ENCODE measurements around the gene FAM111B. TPM values are rescaled to one million over a fixed set of nuclear protein-coding genes. Genes with fewer than 3 reads are reported as not detected.

The FAM111B gene
- total and polyA plus RNA-seq, 2 of the 4 experiments (the other 2 are of a cell fraction): 3.2 to 9.3 TPM

DNA sequence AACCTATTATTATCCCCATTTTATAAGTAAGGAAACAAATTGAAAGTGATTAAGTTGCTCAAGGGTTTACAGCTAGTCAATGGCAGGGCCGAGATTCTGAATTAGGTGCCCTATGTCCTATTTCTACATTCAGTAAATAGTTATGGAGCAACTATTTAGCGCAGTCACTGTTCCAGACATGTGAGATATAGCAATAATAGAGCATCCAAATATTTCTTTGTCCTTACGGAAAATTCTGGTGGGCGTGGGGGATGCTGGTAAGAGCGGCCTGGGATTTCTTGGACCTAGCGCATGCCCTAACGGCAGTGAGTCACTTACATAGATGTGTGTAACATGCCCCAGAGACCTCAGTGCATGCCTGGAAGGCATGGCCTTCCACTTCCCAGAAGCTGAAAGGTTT is 69.3 kb downstream of the FAM111B start:
- Histone ChIP-seq H2AFZ (replicated peaks; ENCODE audit: low read length, poor library complexity) (no peak overlapping the region), H3K4ac (ENCODE audit: low read depth, low read length) (no peak overlapping the region), H3K9me1 (ENCODE audit: insufficient read depth, low read length) (peaks cover 8% of the 10 kb centered on the region; the same call in 1 of the 2 replicates), H3K27me3 (ENCODE audit: control insufficient read depth, insufficient read depth, low read length) (no peaks in the 10 kb centered on the region), H3K14ac (replicated peaks; ENCODE audit: low read depth, low read length) (no peak overlapping the region), H4K91ac (ENCODE audit: insufficient read depth, low read depth, low read length) (no peak overlapping the region), H3K4me3 (ENCODE audit: insufficient read depth, low read depth, low read length) (no peak overlapping the region), H3K23ac (ENCODE audit: low read depth, low read length) (no peak overlapping the region), H3K4me2 (ENCODE audit: low read depth, low read length) (no peak overlapping the region), H3K79me1 (ENCODE audit: low read depth in 1 of 2, low read length in 2 of 2) (peaks cover 0 to 16% of the 10 kb centered on the region in 2 experiments; a peak in 2 of 4 replicates), H2BK5ac (ENCODE audit: low read depth, low read length, poor library complexity, severe bottlenecking) (no peak overlapping the region), H2BK120ac (ENCODE audit: low read depth, low read length) (no peak overlapping the region), H3K9ac (ENCODE audit: low read depth, low read length) (no peak overlapping the region), H3K56ac (ENCODE audit: extremely low read depth, insufficient read depth, low read length) (no peak overlapping the region), H2AK9ac (replicated peaks; ENCODE audit: low read depth, low read length, poor library complexity) (no peak overlapping the region), H4K20me1 (ENCODE audit: insufficient read depth, low read length) (peaks cover 5% of the 10 kb centered on the region; the same call in 1 of the 2 replicates), H2BK20ac (ENCODE audit: low read depth, low read length) (no peak overlapping the region), H2AK5ac (ENCODE audit: low read depth, low read length) (no peak overlapping the region), H4K8ac (ENCODE audit: low read depth in 2 of 2, low read length in 2 of 2) (no peak overlapping the region), H4K5ac (ENCODE audit: low read depth, low read length) (no peak overlapping the region), H3K4me1 (ENCODE audit: control insufficient read depth, insufficient read depth, low read length) (peaks cover 12% of the 10 kb centered on the region), H3K36me3 (ENCODE audit: control insufficient read depth, insufficient read depth, low read length) (0 out of 2 replicates have a peak, but pooled peaks cover 2% of the 10 kb centered on the region), H3K9me3 (ENCODE audit: control insufficient read depth, insufficient read depth, low read length) (no peaks in the 10 kb centered on the region), H3K18ac (ENCODE audit: low read depth, low read length) (no peak overlapping the region), H2BK15ac (ENCODE audit: low read depth, low read length) (no peak overlapping the region), H3K27ac (ENCODE audit: insufficient read depth, low read length) (no peak overlapping the region)
- POLR2A ChIA-PET (ENCODE audit: unreplicated experiment): no interaction called here
- intact Hi-C loops (cut with micrococcal nuclease): no loop called here
- TF ChIP-seq RCOR1 (IDR thresholded peaks at IDR 0.05; ENCODE audit: insufficient replicate concordance, low read length): no peak
- no peak for TF ChIP-seq POLR2A (IDR thresholded peaks at IDR 0.05; ENCODE audit: low read depth, low read length)
- TF ChIP-seq CHD1 (IDR thresholded peaks at IDR 0.05; ENCODE audit: low read depth, low read length): no peak
- no peak for TF ChIP-seq MAZ (IDR thresholded peaks at IDR 0.05; ENCODE audit: borderline replicate concordance, low read depth, low read length)
- no peak for TF ChIP-seq MAFK (IDR thresholded peaks at IDR 0.05; ENCODE audit: low read depth, low read length)
- dilution Hi-C loops (cut with HindIII; ENCODE audit: low sequenced_read_pairs, unreplicated experiment): no loop called here
- 95% methylated on average over 3 of the region's 7 CpGs; no CpG with 5 or more reads in 1 of the 2 experiments for WGBS, 2 experiments (ENCODE audit: extremely low coverage in 2 of 2, insufficient read length in 1 of 2)
- CTCF ChIA-PET: no interaction called here
- DNase-seq: no peak
- no peak for ATAC-seq (ENCODE audit: low read depth)
- no TSS peak for BruUV-seq (replicated peaks)
- in situ Hi-C loops (cut with MboI; ENCODE audit: low sequenced_read_pairs): no loop called here

Other genes starting within 250 kb of the FAM111B start
- gene GLYATL1, start 167.7 kb upstream of the FAM111B start, total RNA-seq (2012; rRNA removed): 0.54 and 0.56 TPM in 2 replicates
- 0.40 and 0.58 TPM in 2 replicates for gene GLYATL1, start 167.7 kb upstream of the FAM111B start, polyA plus RNA-seq (2012; rRNA removed)
- gene GLYATL1B, start 20.9 kb upstream of the FAM111B start, total RNA-seq (2012; rRNA removed): not detected in 2 replicates
- gene GLYATL1B, start 20.9 kb upstream of the FAM111B start, polyA plus RNA-seq (2012; rRNA removed): not detected in 2 replicates
- 36.4 and 46.1 TPM in 2 replicates for gene FAM111A, start 35.6 kb downstream of the FAM111B start, total RNA-seq (2012; rRNA removed)
- 14.4 and 19.9 TPM in 2 replicates for gene FAM111A, start 35.6 kb downstream of the FAM111B start, polyA plus RNA-seq (2012; rRNA removed)
- gene DTX4, start 64.9 kb downstream of the FAM111B start, total RNA-seq (2012; rRNA removed): 2.5 and 2.7 TPM in 2 replicates
- gene DTX4, start 64.9 kb downstream of the FAM111B start, polyA plus RNA-seq (2012; rRNA removed): 3.0 and 3.1 TPM in 2 replicates
- gene MPEG1, start 105.7 kb downstream of the FAM111B start, total RNA-seq (2012; rRNA removed): not detected in 2 replicates
- not detected in 2 replicates for gene MPEG1, start 105.7 kb downstream of the FAM111B start, polyA plus RNA-seq (2012; rRNA removed)